GM18870 (cell line): ENCODE data around the gene FGF22.
"Not testable (repeated sequence)": the region's sequence is repeated elsewhere in the genome, so short reads cannot be mapped to it uniquely, and the experiment has no call there.

ENCODE experiments used
- ATAC-seq: cut with Tn5 transposase; IDR thresholded peaks from one replicate; pipeline ENCODE4 v1.9.1; 2021; ENCODE audit warnings: moderate library complexity; ENCODE audit not compliant: unreplicated experiment

Gene FGF22

DNA sequence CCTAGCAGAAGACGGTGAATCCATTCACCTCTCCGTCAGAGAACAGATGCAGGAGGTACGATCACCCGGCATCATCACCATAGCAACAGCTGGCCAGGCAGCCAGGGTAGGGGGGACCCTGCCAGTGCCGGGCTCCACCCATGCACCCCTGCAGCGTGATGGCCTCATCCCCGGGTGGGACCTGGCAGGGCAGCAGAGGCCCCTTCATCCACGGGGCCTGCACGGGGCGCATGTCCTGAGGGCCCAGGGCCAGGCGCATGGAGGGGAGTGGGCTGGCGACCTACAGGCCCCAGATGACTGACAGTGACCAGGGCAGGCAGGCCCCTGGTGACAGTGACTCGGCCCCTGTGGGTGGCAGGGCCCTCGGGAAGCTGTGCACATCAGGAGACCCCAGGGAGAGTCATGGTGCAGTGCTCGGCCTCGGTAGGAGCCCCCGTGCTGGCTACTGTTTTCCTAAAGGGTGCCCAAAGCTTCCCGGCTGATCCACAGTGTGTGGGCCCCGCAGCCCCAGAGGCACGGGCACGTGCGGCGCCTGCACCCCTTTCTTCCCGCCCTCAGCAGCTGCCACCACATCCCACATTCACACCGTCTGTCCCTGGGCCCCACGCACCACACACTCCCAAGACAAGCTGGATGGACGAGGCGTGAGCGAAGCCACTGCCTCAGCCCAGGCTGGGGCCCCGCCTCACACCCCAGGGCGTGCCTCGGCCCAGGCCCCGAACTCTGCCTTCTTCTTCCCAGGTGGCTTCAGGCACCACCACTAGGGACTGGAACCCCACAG, 18.6 kb downstream of the FGF22 start:
- ATAC-seq = no peak

DNA sequence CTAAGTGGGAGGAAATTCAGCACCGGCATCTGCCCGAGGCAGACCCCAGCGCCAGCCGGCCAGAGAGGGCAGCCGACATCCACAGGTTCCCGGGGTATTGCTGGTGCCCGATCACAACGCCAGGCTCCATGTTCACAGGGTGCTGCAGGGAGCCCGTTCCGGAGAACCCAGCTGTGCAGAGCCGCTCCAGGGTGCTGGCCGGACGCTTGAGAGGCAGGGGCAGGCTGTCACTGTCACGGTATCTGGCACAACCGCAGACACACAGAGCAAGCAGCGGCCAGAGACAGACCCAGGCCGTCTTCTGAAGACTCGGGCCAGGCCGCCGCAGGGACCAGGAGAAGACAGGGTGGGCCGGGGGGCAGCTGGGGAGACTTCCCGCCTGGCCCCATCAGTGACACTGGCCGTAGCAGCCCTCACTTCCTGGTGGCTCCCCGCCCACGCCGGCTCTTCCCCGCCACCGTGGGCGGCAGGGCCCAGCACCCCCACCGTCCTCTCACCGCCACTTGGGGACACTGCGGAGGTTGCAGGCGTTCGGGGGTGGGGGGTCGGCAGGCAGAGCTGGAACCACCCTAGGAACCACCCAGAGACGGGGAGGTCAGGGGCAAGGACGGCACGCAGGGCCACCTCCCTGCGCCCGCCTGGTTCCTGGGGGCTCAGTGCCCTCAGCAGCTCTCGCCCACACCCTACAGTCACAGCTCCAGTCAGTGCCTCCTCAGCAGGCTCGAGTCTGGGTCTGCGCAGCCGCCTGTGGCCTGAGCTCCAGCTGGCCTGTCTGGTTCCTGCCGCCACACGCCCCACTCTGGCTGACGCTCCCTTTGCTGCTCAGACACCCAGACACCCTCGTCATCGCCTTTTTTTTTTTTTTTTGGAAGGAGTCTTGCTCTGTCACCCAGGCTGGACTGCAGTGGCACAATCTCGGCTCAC, 19.5 kb downstream of the FGF22 start:
- no peak for ATAC-seq

DNA sequence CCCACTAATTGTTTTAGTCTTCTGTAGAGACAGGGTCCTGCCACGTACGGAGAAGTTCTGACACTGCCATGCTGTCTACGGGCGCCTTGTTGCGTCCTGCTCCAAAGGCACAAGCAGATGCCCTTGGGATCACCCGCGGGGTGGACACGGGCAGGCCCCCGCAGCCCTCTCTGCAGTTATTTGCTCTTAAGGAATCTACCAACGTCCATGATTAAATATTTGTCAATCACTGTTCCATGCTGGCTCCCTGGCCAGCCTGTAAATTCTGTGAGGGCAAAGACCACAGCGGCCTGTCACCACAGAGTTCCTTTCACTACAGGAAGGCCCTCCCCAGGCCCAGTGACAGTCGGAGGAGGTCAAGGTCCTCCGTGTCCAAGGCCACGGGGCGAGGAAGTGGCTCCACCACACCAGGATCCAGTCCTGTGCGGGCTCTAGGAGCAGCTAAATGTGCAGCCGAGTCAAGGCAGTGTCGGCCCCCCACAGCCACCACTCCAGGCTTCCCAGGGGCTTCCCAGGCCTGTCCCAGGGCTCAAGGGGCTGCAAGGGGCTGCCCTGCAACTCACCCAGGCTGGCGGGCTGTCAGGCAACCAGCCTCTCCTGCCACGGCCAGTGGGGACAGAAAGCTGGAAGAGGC, 21.2 kb downstream of the FGF22 start:
- no peak for ATAC-seq

DNA sequence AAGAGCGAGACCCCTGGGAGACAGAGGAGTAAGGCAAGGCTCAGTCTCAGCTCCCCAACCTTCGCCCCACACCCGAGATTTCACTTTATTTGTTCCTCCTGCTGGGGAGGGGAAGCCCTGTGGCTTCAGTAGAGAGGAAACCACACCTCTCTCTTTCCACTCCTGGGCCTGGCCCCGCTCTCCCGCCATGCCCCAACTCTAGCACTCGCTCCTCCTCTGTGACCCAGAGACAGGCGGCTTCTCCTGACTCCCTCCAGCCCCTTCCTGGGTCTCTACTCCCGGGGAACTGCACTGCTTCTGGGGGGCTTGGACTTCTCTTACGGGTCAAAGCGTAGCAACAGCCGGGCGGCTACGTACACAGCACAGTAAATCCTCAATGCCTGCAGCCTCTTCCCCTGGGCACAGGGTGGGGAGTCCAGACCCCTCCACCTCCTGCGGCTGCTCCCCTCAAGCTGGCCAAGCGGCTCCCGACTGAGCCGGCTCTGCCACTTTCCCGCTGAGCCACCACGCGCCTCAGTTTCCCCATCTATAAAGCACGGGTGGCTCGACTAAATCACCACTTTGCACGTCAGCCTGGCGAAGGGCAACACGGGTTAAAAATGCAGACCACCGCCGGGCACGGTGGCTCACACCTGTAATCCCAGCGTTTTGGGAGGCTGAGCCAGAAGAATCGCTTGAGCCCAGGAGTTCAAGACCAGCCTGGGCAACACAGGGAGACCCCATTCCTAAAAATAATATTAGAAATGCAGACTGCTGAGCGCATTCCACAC, 21.9 kb downstream of the FGF22 start:
- no peak for ATAC-seq

DNA sequence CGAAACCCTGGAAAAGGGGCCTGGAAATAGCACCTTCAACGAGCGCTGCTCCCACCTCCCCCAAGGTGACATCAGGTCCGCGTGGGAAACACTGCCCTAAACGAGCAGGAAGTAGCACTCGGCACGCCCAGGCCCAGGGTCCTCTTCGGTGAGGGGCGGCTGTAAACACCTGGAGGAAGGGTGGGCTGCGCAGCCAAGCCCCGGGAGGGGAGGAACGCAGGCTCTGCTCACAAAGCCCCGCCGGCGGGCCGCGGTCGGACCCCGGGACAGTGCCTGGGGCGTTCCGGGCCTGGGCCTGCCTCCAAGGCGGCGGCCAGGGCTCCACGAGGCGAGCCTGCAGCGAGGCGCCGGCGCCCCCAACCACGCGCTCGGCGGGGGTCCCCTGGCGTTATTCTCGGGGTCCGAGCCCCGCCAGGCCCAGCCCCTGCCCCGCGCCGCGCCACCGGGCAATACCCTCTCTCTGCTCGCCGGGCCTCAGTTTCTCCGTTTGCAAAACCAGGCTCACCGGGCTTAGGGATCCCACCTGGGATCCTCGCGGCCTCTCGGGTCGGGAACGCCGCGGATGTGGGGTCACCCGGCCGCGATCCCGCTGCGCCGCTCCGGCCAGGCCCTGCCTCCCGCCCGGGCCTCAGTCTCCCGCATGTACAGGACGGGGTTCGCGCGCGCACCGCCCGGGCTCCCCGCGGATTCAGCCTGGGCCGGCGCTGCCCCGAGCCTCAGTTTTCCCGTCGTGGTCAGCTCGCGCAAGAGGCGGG, 22.7 kb downstream of the FGF22 start:
- ATAC-seq = no peak

DNA sequence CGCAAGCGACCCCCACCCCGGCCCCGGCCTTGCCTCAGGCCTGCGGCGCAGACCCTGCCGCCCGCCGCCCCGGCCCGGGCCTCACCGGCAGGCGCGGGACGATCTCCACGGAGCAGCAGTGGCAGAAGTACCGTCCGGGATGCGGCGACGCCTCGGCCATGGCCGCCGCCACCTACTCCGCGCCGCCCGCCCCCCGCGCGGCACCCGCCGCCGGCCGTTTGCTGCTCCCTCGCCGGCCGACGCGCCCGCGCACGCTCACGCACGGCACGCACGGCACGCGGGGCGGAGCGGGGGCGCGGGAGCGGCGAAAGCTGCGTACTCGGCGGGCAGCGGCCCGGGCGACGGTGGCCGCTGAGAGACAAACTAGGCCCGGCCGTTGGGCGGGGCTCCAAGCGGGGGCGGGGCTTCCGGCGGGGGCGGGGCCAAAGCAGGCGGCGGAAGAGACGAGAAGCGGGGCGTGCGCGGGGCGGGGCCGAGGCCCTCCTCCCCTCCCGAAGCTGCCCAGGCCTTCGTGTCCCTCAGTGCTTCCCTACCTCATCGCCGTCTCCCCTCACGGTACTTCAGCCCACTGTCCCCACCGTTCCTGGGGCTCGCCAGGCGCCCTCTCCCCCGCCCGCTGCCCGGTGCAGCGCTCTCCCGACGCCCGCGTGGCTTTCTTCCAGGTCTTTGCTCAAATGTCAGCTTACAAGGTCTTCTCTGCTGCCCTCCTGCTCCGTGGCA, 23.4 kb downstream of the FGF22 start, which contains the start of gene RNF126:
RNF126 (minus strand) TSS at position 253 of the 720 bp plus-strand sequence; CDS start at position 160, 93 bp downstream.
- ATAC-seq = no peak

DNA sequence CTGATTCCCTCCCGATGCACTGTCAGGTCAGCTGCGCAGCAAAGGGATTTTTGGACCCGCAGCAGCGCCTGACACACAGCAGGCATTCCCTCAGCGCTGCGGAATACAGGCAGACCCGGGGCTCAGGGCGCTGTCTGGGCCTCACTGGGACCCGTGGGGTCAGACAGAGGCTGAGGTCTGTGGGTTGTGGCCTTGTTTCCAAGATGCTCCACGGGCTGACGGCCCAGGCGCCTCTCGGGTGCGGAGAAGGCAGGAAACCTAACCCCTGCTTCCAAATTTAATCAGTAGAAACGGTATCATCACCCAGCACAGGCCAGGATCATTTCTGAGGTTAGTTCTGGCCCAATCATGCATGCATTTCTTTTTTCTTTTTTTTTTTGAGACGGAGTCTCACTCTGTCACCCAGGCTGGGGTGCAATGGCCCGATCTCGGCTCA, 24.0 kb downstream of the FGF22 start:
- ATAC-seq = no peak

DNA sequence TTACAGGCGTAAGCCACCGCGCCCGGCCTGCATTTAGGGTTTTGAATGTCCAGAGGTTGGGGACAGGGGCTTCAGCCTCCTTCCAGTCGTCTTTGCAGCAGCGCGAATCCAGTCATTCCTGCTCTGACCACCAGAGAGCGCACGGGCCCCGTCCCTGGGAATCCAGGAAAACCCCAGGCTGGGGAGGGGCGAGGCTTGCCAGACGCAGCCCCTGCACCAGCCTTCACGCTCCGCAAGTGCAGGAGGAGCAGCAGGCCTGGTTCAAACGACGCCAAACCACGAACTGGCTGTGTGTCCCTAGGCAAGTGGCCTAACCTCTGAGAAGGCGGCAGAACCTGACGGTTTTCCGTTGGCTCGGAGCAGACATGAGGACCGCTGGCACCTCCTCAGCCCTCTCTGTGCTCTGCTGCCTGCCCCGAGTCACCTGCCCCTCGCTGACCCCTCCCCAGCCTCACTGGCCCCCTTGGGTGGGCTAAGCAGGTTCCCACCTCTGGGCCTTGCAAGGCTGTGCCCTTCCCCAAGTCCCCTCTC, 25.3 kb downstream of the FGF22 start:
- no peak for ATAC-seq

DNA sequence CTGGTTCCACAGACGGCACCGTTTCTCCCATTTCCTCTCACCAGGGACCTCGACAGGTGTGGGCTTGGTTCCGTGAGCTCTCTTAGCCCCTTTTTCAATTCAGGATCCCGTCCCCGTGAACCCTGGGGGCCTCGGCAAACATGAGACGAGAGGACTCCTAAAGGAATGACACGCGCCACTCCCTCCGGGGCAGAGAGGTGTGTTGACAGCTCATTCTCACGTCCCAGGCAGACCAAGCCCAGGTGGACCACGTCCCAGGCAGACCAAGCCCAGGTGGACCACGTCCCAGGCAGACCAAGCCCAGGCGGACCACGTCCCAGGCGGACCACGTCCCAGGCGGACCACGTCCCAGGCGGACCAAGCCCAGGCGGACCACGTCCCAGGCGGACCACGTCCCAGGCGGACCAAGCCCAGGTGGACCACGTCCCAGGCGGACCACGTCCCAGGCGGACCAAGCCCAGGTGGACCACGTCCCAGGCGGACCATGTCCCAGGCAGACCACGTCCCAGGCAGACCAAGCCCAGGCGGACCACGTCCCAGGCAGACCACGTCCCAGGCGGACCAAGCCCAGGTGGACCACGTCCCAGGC, 27.4 kb downstream of the FGF22 start:
- not testable (repeated sequence) for ATAC-seq

DNA sequence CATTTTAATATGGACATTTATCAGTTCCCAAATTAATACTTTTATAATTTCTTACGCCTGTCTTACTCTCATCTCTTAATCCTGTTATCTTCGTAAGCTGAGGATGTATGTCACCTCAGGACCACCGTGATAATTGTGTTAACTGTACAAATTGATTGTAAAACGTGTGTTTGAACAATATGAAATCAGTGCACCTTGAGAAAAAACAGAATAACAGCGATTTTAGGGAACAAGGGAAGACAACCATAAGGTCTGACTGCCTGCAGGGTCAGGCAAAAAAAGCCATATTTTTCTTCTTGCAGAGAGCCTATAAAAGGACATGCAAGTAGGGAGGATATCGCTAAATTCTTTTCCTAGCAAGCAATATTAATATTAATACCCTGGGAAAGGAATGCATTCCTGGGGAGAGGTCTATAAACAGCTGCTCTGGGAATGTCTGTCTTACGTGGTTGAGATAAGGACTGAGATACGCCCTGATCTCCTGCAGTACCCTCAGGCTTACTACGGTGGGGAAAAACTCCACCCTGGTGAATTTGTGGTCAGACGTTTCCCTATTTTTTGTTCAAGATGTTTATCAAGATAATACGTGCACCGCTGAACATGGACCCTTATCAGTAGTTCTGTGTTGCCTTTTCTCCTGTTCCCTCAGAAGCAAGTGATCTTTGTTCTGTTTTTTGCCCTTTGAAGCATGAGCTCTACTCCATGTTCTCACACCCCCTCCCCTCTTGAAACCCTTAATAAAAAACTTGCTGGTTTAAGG, 29.2 kb downstream of the FGF22 start:
- not testable (repeated sequence) for ATAC-seq

DNA sequence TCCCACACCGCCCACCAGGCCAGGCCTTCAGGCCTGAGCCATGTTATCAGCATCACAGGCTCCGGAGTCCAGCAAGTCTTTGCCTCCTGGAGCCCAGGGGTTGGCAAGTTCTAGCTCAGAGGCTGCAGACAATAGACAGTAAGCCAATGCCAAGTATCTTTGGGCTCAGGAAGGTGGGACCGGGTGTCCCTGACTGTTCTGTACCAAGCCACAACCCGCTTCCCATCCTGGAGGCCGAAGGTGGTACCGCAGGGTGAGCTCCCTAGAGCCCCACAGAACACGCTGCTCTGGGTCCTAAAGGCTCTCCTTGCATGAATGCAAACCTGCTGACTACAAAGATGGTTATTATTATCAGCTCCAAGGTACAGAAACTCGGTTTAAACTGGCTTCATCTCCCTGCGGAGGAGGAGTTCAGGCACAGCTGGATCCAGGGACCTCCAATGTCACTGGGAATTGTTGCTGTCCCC, 31.0 kb downstream of the FGF22 start:
- no peak for ATAC-seq

DNA sequence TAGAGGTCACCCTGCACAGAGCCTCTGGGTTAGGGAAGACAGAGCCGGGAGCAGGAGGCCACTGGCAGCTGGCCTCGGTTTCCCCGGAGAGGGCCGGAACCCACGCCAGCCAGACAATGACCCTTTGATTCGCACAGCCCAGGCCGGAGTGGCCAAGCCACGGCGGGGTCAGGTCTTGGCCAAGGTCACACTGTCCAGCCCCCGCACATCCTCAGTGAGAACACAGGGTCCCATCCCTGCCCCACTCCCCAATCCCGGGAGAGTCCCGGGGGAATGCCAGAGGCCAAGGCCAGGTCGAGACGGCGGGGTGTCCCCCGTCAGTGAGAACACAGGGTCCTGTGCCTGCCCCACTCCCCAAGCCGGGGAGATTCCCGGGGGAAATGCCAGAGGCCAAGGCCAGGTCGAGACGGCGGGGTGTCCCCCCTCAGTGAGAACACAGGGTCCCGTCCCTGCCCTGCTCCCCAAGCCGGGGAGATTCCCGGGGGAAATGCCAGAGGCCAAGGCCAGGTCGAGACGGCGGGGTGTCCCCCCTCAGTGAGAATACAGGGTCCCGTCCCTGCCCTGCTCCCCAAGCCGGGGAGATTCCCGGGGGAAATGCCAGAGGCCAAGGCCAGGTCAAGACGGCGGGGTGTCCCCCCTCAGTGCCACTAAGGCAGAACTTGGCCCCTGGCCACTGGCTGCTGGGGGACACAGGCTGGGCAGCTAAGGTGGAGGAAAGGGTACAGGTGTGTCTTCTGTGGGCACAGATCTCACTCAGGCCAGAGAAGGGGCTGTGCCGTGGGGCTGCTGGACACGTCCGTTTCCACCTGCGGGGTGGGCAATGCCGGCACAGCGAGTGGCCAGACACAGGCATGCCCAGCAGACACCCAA, 34.8 kb downstream of the FGF22 start:
- no peak for ATAC-seq

DNA sequence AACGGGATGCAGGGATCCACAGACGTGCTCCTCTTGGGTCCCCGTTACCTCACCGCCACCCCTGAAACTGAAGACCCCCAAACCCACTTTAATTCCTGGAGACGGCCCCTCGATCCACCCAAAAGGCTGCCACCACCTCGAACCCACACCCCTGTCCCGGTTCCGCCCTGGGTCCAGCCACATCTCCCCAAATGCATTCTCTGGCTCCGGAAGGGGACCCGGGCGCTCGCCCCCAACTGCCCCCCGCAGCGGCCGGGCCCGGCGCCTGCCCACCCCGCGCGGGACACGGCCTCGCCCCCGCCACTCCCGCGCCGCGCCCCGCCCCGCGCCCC, 36.3 kb downstream of the FGF22 start:
- no peak for ATAC-seq

DNA sequence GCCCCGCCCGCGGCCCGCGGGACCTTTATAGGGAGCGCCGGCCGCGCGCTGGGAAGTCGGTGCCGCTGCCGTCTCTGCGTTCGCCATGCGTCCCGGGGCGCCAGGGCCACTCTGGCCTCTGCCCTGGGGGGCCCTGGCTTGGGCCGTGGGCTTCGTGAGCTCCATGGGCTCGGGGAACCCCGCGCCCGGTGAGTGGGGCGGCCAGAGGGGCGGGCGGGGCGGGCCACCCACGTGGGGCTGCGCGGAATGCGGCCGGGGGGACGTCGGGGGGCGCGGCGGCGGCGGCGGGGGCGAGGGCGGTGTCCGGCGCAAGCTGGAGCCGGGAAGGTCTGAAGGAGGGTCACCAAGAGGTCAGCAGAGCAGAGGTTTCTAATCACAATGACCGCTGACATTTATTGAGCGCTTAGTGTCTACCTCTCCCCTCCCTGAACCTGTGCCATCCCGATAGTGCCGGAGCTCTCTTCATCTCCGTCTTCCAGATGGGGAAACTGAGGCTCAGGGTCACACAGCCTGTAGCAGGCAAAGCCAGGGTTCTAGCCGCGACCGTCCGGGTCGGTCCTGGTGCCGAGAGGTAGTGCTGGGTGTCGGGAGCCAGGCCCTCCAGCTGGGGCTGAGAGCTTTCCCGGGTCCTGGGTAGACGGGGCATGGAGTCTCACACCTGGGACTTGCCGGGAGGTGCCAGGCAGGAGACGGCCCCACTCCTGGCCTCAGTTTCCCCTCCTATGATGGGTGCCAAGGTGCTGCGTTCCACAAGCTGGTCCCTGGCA, 36.8 kb downstream of the FGF22 start, which contains the start of gene FSTL3:
FSTL3 (plus strand) TSS at position 54 of the 767 bp plus-strand sequence; CDS start at position 86, 32 bp downstream.
- no peak for ATAC-seq

DNA sequence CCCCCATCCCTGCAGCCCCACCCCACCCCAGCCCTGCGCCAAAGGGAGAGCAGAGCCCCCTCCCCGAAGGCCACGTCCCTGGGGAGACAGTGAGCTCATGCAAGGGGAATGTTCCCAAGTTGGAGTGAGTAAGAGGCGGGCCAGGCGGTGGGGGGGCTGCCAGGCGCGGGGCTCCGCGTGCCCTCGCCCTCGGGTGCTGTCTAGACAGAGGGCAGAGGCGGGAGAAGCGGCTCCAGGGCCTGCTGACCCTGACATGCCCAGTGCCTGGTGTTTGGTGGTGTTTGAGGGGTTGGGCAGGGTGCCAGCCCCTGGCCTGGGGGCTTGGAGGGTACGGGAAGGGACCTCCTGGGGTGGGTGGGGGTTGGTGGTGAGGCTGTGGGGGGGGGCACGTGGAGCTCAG, 37.5 kb downstream of the FGF22 start:
- ATAC-seq = no peak
